Caco-2 (cell line): ENCODE measurements around the gene SLC6A7. TPM values are rescaled to one million over a fixed set of nuclear protein-coding genes. Genes with fewer than 3 reads are reported as not detected.
A peak's percentile ranks its signal among the peaks of the same experiment; 100 is the strongest.

Experiments
- BruUV-seq: library from RNA; stranded (reverse); fragments of 400-500 nt; replicated peaks from 2 replicates; lab custom pipeline; 2021; lab: Mats Ljungman, UMichigan
- CTCF ChIA-PET: fragments of 300-600 bp; sonication (Branson Sonifier 250); formaldehyde crosslinking; loops from one replicate; lab custom pipeline; 2022; ENCODE audit warnings: antibody characterized with exemption; lab: Charles Lee
- POLR2A ChIA-PET: fragments of 300-600 bp; sonication (Branson Sonifier 250); formaldehyde crosslinking; loops from one replicate; lab custom pipeline; 2022; ENCODE audit warnings: antibody characterized with exemption; lab: Charles Lee
- DNase-seq, 2 experiments: peaks; one replicate each; pipeline versions ENCODE4 v3.0.0 to v3.0.0-alpha.2; 2020 to 2022
- H3K27me3 ChIP-seq: replicated peaks from 2 replicates; pipeline ENCODE4 v1.6.0; 2011; ENCODE audit warnings: low read length; ENCODE audit not compliant: control insufficient read depth, insufficient read depth
- H3K36me3 ChIP-seq: 2 replicates; pipeline ENCODE4 v1.5.1; 2011; ENCODE audit warnings: low read length; ENCODE audit not compliant: control insufficient read depth, insufficient read depth
- H3K4me1 ChIP-seq: fragments of 250-450 bp; sonication (Bioruptor Pico); 2 replicates; pipeline ENCODE4 v1.5.1; 2020; ENCODE audit warnings: mild to moderate bottlenecking
- H3K4me3 ChIP-seq: 2 replicates; pipeline ENCODE4 v1.5.1; 2011; ENCODE audit warnings: low read depth, mild to moderate bottlenecking, control low read depth, low read length
- H3K9me3 ChIP-seq: fragments of 250-450 bp; sonication (Bioruptor Pico); 2 replicates; pipeline ENCODE4 v1.5.1; 2020; ENCODE audit warnings: mild to moderate bottlenecking, moderate library complexity
- H3K27ac Mint-ChIP-seq: one replicate; pipeline ENCODE4 v1.8.0; 2022; ENCODE audit warnings: mixed read lengths; ENCODE audit not compliant: unreplicated experiment
- H3K27me3 Mint-ChIP-seq: one replicate; pipeline ENCODE4 v1.8.0; 2022; ENCODE audit warnings: mixed read lengths; ENCODE audit not compliant: insufficient read depth, unreplicated experiment
- H3K36me3 Mint-ChIP-seq: one replicate; pipeline ENCODE4 v1.8.0; 2022; ENCODE audit warnings: mild to moderate bottlenecking, mixed read lengths; ENCODE audit not compliant: insufficient read depth, unreplicated experiment
- H3K4me1 Mint-ChIP-seq: one replicate; pipeline ENCODE4 v1.8.0; 2022; ENCODE audit warnings: low read depth, mixed read lengths; ENCODE audit not compliant: unreplicated experiment
- H3K4me3 Mint-ChIP-seq: one replicate; pipeline ENCODE4 v1.8.0; 2022; ENCODE audit warnings: mild to moderate bottlenecking, moderate library complexity, mixed read lengths; ENCODE audit not compliant: unreplicated experiment
- H3K9me3 Mint-ChIP-seq: one replicate; pipeline ENCODE4 v1.8.0; 2022; ENCODE audit warnings: mixed read lengths; ENCODE audit not compliant: unreplicated experiment
- CTCF ChIP-seq, 2 experiments: fragments of 200-600 bp in 1 of 2; IDR thresholded peaks; 1 replicate in 1 of 2; 2 replicates in 1 of 2; pipeline versions ENCODE4 v1.5.1 to v1.8.0; 2011 to 2022; ENCODE audit warnings: antibody characterized with exemption in 1 of 2, control low read depth in 1 of 2, inconsistent platforms in 1 of 2, low read depth in 1 of 2, low read length in 1 of 2, mild to moderate bottlenecking in 1 of 2, moderate library complexity in 1 of 2; ENCODE audit not compliant: insufficient read depth in 1 of 2, severe bottlenecking in 1 of 2, unreplicated experiment in 1 of 2
- intact Hi-C: fragments of 100-400 bp; cut with micrococcal nuclease; formaldehyde crosslinking; loops from one replicate; pipeline ENCODE4 v1.10.0; 2022; ENCODE audit not compliant: unreplicated experiment
- total RNA-seq: library from RNA; stranded (reverse); gene quantifications from 2 replicates; pipeline ENCODE4 v1.2.3, GENCODE V29; 2022

SLC6A7 gene
- total RNA-seq, 1 experiment from 2014 or later: not detected

- no peaks in the 10 kb centered on the region for H3K36me3 ChIP-seq
- ChIA-PET CTCF (no interaction called here), POLR2A (interaction anchor here (0.7 kb wide), 1 partner anchor 574 kb away, joined by 4 read pairs; no protein-coding TSS in a partner anchor)
- no TSS peak for BruUV-seq
- H3K9me3 ChIP-seq: 0 out of 2 replicates have a peak, but pooled peaks cover 2% of the 10 kb centered on the region
- no peaks in the 10 kb centered on the region for H3K27me3 ChIP-seq
- DNase-seq: no peak
- no peaks in the 10 kb centered on the region for H3K36me3 Mint-ChIP-seq
- intact Hi-C loops: no loop called here
- H3K9me3 Mint-ChIP-seq: no peaks in the 10 kb centered on the region
- no peak overlapping the region for H3K4me3 ChIP-seq
- no peak overlapping the region for H3K27ac Mint-ChIP-seq
- H3K27me3 Mint-ChIP-seq: no peaks in the 10 kb centered on the region
- H3K4me3 Mint-ChIP-seq: no peak overlapping the region
- H3K4me1 ChIP-seq: peaks cover 18% of the 10 kb centered on the region
- peaks cover 36% of the 10 kb centered on the region for H3K4me1 Mint-ChIP-seq
- TF ChIP-seq CTCF (IDR thresholded peaks at IDR 0.05; ENCODE audit: insufficient read depth in 1 of 2, low read depth in 1 of 2, low read length in 1 of 2, severe bottlenecking in 1 of 2, unreplicated experiment in 1 of 2): no peak
These were observed 40.2 kb upstream of the SLC6A7 start for GRCh38 chr5:150149618-150150017.

GRCh38 chr5:150152636-150153462, 37.0 kb upstream of the SLC6A7 start:
- H3K9me3 Mint-ChIP-seq: no peaks in the 10 kb centered on the region
- Histone ChIP-seq H3K9me3 (0 out of 2 replicates have a peak, but pooled peaks cover 2% of the 10 kb centered on the region), H3K4me3 (no peak overlapping the region), H3K27me3 (no peaks in the 10 kb centered on the region), H3K36me3 (no peaks in the 10 kb centered on the region), H3K4me1 (peaks cover 6% of the 10 kb centered on the region; the same call in 1 of the 2 replicates)
- H3K36me3 Mint-ChIP-seq: no peaks in the 10 kb centered on the region
- TF ChIP-seq CTCF (IDR thresholded peaks at IDR 0.05; ENCODE audit: insufficient read depth in 1 of 2, low read depth in 1 of 2, low read length in 1 of 2, severe bottlenecking in 1 of 2, unreplicated experiment in 1 of 2): no peak
- ChIA-PET CTCF (no interaction called here), POLR2A (no interaction called here)
- no peak overlapping the region for H3K27ac Mint-ChIP-seq
- H3K4me1 Mint-ChIP-seq: peaks cover 23% of the 10 kb centered on the region
- DNase-seq: no peak
- intact Hi-C loops: no loop called here
- no TSS peak for BruUV-seq
- H3K4me3 Mint-ChIP-seq: no peak overlapping the region
- H3K27me3 Mint-ChIP-seq: no peaks in the 10 kb centered on the region

GRCh38 chr5:150153483-150153882, 36.4 kb upstream of the SLC6A7 start:
- H3K36me3 Mint-ChIP-seq: no peaks in the 10 kb centered on the region
- H3K27me3 Mint-ChIP-seq: no peaks in the 10 kb centered on the region
- Histone ChIP-seq H3K36me3 (no peaks in the 10 kb centered on the region), H3K4me3 (no peak overlapping the region), H3K27me3 (no peaks in the 10 kb centered on the region), H3K4me1 (peaks cover 7% of the 10 kb centered on the region; the same call in 1 of the 2 replicates), H3K9me3 (no peaks in the 10 kb centered on the region)
- BruUV-seq: no TSS peak
- H3K9me3 Mint-ChIP-seq: no peaks in the 10 kb centered on the region
- H3K27ac Mint-ChIP-seq: peak overlapping the region; percentile 60
- peaks cover 20% of the 10 kb centered on the region for H3K4me1 Mint-ChIP-seq
- ChIA-PET CTCF (no interaction called here), POLR2A (no interaction called here)
- intact Hi-C loops: no loop called here
- DNase-seq: no peak
- TF ChIP-seq CTCF (IDR thresholded peaks at IDR 0.05; ENCODE audit: insufficient read depth in 1 of 2, low read depth in 1 of 2, low read length in 1 of 2, severe bottlenecking in 1 of 2, unreplicated experiment in 1 of 2): no peak
- H3K4me3 Mint-ChIP-seq: no peak overlapping the region
